SU-DHL-6 (cell line): Measurements from ENCODE around the gene C19orf73.

Experiments
- H2AFZ ChIP-seq: fragments of 200-600 bp; sonication (generic); 2 replicates; pipeline ENCODE4 v1.6.1; 2014; ENCODE audit warnings: low read depth, mild to moderate bottlenecking, moderate library complexity, mixed read lengths, antibody characterized with exemption, low read length; ENCODE audit not compliant: severe bottlenecking
- H3F3A ChIP-seq: fragments of 200-600 bp; shearing (Covaris generic); 2 replicates; pipeline ENCODE4 v1.6.0; 2016; ENCODE audit warnings: antibody characterized with exemption, mild to moderate bottlenecking; ENCODE audit not compliant: insufficient read depth
- H3K27ac ChIP-seq: fragments of 200-600 bp; sonication (generic); 2 replicates; pipeline ENCODE4 v1.5.1; 2016; ENCODE audit warnings: low read depth, mild to moderate bottlenecking, low read length, moderate library complexity, mixed read lengths
- H3K27me3 ChIP-seq: fragments of 200-600 bp; sonication (generic), shearing (Covaris generic); 2 replicates; pipeline ENCODE4 v1.6.0; 2014; ENCODE audit warnings: mild to moderate bottlenecking, low read length
- H3K36me3 ChIP-seq: fragments of 200-600 bp; sonication (generic); 2 replicates; pipeline ENCODE4 v1.6.1; 2014; ENCODE audit warnings: mild to moderate bottlenecking, low read length, mixed read lengths
- H3K4me2 ChIP-seq: fragments of 300-600, 200-600 bp; shearing (Covaris generic), sonication (generic); 2 replicates; pipeline ENCODE4 v1.6.0; 2014; ENCODE audit warnings: low read length, low read depth, mild to moderate bottlenecking; ENCODE audit not compliant: poor library complexity, severe bottlenecking
- H3K4me3 ChIP-seq: fragments of 200-600 bp; sonication (generic); 2 replicates; pipeline ENCODE4 v1.5.1; 2014; ENCODE audit warnings: antibody characterized with exemption, low read length, mild to moderate bottlenecking, mixed read lengths; ENCODE audit not compliant: insufficient read depth, poor library complexity, severe bottlenecking
- H3K79me2 ChIP-seq: fragments of 200-600 bp; sonication (generic); 2 replicates; pipeline ENCODE4 v1.6.1; 2014; ENCODE audit warnings: mild to moderate bottlenecking, low read length, moderate library complexity; ENCODE audit not compliant: insufficient read depth
- H3K9ac ChIP-seq: fragments of 200-600 bp; sonication (generic); 2 replicates; pipeline ENCODE4 v1.7.0; 2014; ENCODE audit warnings: mild to moderate bottlenecking, low read length
- H3K9me2 ChIP-seq: fragments of 200-600 bp; sonication (generic); replicated peaks from 2 replicates; pipeline ENCODE4 v1.6.1; 2014; ENCODE audit warnings: low read length; ENCODE audit not compliant: insufficient read depth
- H3K9me3 ChIP-seq: fragments of 200-600 bp; sonication (generic); 2 replicates; pipeline ENCODE4 v1.6.1; 2014; ENCODE audit warnings: low read length, mixed read lengths; ENCODE audit not compliant: insufficient read depth
- H4K20me1 ChIP-seq: fragments of 200-600 bp; sonication (generic); 2 replicates; pipeline ENCODE4 v1.6.1; 2014; ENCODE audit warnings: low read depth, mild to moderate bottlenecking, antibody characterized with exemption, low read length, moderate library complexity, mixed read lengths
- EZH2phosphoT487 ChIP-seq: fragments of 200-600 bp; sonication (generic), shearing (Covaris generic); conservative IDR thresholded peaks from 2 replicates; pipeline ENCODE4 v1.6.1; 2018; ENCODE audit warnings: mild to moderate bottlenecking, antibody characterized with exemption, low read length, moderate library complexity, mixed read lengths
- TF ChIP-seq, protein P1 (sequence below): fragments of 200-600 bp; sonication (generic); IDR thresholded peaks from one replicate; pipeline ENCODE4 v1.5.1; 2017; ENCODE audit warnings: antibody characterized with exemption, mild to moderate bottlenecking, low read length, moderate library complexity; ENCODE audit not compliant: insufficient read depth, poor library complexity, severe bottlenecking

The C19orf73 gene

DNA sequence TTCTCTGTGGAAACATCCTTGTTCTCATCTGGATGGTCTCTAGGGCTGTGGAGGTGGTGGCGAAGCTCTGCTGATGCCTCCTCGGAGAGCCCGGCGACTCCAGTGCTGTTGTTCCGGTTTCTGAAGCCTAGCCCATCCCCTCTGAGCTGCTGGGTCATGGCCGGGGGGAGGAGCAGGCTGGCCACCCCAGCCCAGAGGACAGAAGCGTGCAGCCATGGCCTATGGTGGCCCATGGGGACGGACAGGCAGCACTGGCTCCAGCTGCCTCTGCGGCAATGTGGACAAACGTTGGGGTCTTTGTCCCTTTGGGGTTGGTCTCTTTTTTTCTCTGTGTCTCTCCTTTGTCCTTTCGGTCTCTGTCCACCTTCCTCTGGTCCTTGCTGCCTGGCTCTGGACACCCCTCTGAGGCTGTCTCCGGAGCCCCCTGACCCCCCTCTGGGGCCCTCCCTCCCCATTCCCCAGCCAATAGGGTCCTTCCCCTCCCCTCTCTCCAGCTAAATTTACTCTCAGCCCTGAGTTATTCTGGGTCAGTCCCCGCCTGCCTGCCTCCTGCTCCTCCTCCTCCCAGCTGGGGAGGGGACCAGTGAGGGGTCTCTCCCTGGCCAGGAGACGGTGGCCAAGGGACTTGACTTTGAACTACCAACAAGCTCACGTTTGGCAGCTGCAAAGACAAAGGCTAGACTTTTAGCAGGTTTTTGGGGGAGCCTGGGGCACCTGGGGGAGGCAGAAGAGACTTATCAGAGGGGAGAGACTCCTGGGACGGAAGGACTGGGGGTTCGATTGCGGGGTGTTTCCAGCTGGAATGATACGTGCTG is 36.3 kb upstream of the C19orf73 start, which contains the start of gene HRC:
TSS of gene HRC (minus strand) at position 392 of the 815 bp plus-strand sequence. CDS start at position 233, 159 bp downstream.
- Histone ChIP-seq H3K9ac (no peak within 1 kb of the TSS), H4K20me1 (no peaks in the 10 kb centered on the region), H3K9me3 (no peaks in the 10 kb centered on the region), H2AFZ (no peak within 1 kb of the TSS), H3K9me2 (no peaks in the 10 kb centered on the region), H3K4me2 (no peak within 1 kb of the TSS), H3K36me3 (no peaks in the 10 kb centered on the region), H3K79me2 (no peaks in the 10 kb centered on the region), H3K27me3 (no peaks in the 10 kb centered on the region), H3K27ac (no peak within 1 kb of the TSS), H3K4me3 (no peak within 1 kb of the TSS), H3F3A (no peaks in the 10 kb centered on the region)
- no peak for TF ChIP-seq EZH2phosphoT487
- TF ChIP-seq, protein P1, sequence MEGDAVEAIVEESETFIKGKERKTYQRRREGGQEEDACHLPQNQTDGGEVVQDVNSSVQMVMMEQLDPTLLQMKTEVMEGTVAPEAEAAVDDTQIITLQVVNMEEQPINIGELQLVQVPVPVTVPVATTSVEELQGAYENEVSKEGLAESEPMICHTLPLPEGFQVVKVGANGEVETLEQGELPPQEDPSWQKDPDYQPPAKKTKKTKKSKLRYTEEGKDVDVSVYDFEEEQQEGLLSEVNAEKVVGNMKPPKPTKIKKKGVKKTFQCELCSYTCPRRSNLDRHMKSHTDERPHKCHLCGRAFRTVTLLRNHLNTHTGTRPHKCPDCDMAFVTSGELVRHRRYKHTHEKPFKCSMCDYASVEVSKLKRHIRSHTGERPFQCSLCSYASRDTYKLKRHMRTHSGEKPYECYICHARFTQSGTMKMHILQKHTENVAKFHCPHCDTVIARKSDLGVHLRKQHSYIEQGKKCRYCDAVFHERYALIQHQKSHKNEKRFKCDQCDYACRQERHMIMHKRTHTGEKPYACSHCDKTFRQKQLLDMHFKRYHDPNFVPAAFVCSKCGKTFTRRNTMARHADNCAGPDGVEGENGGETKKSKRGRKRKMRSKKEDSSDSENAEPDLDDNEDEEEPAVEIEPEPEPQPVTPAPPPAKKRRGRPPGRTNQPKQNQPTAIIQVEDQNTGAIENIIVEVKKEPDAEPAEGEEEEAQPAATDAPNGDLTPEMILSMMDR: no peak

DNA sequence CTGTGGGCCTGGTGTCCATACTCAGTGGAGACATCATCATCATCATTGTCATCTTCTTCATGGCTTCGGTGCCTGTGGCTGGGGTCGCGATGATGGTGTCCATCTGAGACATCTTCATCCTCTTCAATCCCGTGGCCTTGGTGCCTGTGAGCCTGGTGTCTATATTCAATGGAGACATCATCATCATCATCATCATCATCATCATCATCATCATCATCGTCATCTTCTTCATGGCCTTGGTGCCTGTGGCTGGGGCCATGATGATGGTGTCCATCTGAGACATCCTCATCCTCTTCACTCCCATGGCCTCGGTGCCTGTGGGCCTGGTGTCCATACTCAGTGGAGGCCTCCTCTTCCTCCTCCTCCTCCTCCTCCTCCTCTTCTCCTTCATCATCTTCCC is 35.3 kb upstream of the C19orf73 start:
- Histone ChIP-seq H3K4me3 (no peak overlapping the region), H2AFZ (no peak overlapping the region), H3K9ac (no peak overlapping the region), H3K27me3 (no peaks in the 10 kb centered on the region), H3F3A (no peaks in the 10 kb centered on the region), H3K9me3 (no peaks in the 10 kb centered on the region), H3K36me3 (no peaks in the 10 kb centered on the region), H3K9me2 (no peaks in the 10 kb centered on the region), H4K20me1 (no peaks in the 10 kb centered on the region), H3K4me2 (no peak overlapping the region), H3K27ac (no peak overlapping the region), H3K79me2 (no peaks in the 10 kb centered on the region)
- TF ChIP-seq EZH2phosphoT487: no peak
- TF ChIP-seq, protein P1: no peak

DNA sequence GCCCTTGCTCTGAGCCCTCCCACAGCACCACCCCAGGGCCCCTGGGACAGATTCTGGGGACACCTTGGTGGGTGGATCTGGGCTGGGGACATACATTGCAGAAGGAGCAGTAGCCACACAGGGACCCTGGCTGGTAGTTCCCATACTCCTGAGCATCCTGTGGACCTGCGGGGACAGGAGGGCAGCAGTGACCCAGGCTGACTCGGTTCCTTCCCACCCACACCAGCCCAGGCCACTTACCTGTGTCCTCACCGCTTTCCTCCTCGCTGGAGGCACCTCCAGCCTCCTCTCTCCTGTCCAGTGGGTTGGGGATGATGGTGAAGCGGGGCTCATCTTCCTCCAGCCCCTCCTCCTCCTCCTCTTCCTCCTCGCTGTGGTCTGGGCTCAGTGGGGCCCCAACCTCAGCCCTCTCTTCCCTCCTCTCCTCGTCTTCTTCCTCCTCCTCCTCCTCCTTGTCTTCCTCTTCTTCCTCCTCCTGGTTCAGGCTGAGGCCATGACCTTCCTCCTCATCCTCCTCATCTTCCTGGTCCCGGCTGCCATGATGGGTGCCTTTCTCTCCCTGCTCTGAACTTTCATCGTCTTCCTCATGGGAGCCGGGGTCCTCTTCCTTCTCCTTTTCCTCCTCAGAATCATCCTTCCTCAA is 34.3 kb upstream of the C19orf73 start:
- Histone ChIP-seq H3K4me3 (no peak overlapping the region), H3F3A (no peaks in the 10 kb centered on the region), H3K79me2 (no peaks in the 10 kb centered on the region), H3K27ac (no peak overlapping the region), H3K4me2 (no peak overlapping the region), H3K27me3 (no peaks in the 10 kb centered on the region), H2AFZ (no peak overlapping the region), H3K9me3 (no peaks in the 10 kb centered on the region), H3K9ac (no peak overlapping the region), H3K9me2 (no peaks in the 10 kb centered on the region), H4K20me1 (no peaks in the 10 kb centered on the region), H3K36me3 (no peaks in the 10 kb centered on the region)
- TF ChIP-seq EZH2phosphoT487: no peak
- TF ChIP-seq, protein P1: no peak
